ENCODE data around the gene TRPM2.

TRPM2 gene

DNA sequence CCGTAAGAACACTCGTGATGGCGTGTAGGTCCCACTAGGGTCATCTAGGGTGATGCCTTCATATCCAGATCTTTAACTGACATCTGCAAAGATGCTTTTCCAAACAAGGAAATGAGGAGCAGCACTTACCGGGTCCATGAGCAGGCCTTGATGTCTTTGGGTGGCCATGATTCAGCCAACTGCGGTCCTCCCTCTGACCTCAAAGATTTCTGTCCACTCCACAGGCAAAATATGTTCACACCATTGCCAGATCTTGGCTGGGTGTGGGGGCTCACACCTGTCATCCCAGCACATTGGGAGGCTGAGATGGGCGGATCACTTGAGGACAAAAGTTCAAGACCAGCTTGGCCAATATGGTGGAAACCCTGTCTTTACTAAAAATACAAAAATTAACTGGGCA is 18.2 kb downstream of the TRPM2 start:
- no peak overlapping the region for H3K18ac ChIP-seq (ENCODE audit: low read length)
- no peaks in the 10 kb centered on the region for H3K79me1 ChIP-seq (ENCODE audit: low read length)
- no peak overlapping the region for H3K27ac ChIP-seq (ENCODE audit: low read depth, low read length)
- H2AK5ac ChIP-seq (ENCODE audit: low read length), result no peak overlapping the region
- no peak overlapping the region for H3K4ac ChIP-seq (ENCODE audit: low read depth, low read length)
- H3K14ac ChIP-seq (ENCODE audit: low read length), result no peak overlapping the region
- no peak overlapping the region for H3K23ac ChIP-seq (ENCODE audit: low read length)
- no peaks in the 10 kb centered on the region for H3K36me3 ChIP-seq (ENCODE audit: control insufficient read depth in 1 of 2, insufficient read depth in 2 of 2, low read length in 2 of 2)
- no peak overlapping the region for H4K12ac ChIP-seq (ENCODE audit: low read depth, low read length)
- H2BK12ac ChIP-seq (ENCODE audit: low read length), result no peak overlapping the region
- H2AFZ ChIP-seq (ENCODE audit: insufficient read depth, low read length, poor library complexity), result no peak overlapping the region
- H4K91ac ChIP-seq (ENCODE audit: low read depth, low read length), result no peak overlapping the region
- no CpG with 5 or more reads among the region's 6 CpGs for WGBS (ENCODE audit: extremely low coverage, insufficient coverage, insufficient read length)
- no peak overlapping the region for H3K4me2 ChIP-seq (ENCODE audit: low read length)
- no peak overlapping the region for H4K8ac ChIP-seq (ENCODE audit: low read depth, low read length)
- peaks cover 0 to 3% of the 10 kb centered on the region in 2 experiments for H3K4me1 ChIP-seq (ENCODE audit: control insufficient read depth in 1 of 2, insufficient read depth in 2 of 2, low read length in 2 of 2)
- peaks cover 18% of the 10 kb centered on the region for H3K9me3 ChIP-seq (ENCODE audit: insufficient read depth, low read depth, low read length)
- no peak overlapping the region for H2BK120ac ChIP-seq (ENCODE audit: insufficient read depth, low read length, poor library complexity)
- no peak overlapping the region for H3K4me3 ChIP-seq (ENCODE audit: low read depth, low read length)
- no peak for DNase-seq
- no peak overlapping the region for H2BK5ac ChIP-seq (ENCODE audit: low read depth, low read length, poor library complexity)
- H3K9ac ChIP-seq (ENCODE audit: low read length), result no peak overlapping the region
- H3K79me2 ChIP-seq (ENCODE audit: control insufficient read depth, insufficient read depth, low read length, poor library complexity), result no peaks in the 10 kb centered on the region
- peaks cover 4% of the 10 kb centered on the region for H3K27me3 ChIP-seq (ENCODE audit: insufficient read depth, low read length)

DNA sequence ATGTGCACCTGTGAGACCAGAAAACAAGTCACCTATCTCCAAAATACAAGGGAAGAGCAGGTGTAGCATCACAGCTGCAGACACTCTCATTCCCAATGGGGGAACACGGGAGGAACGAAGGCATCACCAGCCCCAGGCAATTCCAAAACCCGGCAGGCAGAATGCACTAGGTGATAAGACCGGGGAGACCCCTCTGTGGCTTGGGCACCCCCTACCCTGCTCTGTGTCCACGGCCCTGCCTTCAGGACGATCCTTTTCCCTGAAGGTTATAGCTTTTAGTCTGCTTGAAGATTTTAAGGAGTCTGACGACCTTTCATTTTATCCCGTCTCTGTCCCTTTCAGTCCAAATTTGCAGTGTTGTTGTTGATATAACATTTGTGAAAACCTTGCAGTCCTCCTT is 19.2 kb downstream of the TRPM2 start:
- H3K23ac ChIP-seq (ENCODE audit: low read length), result no peak overlapping the region
- H4K91ac ChIP-seq (ENCODE audit: low read depth, low read length), result no peak overlapping the region
- no peak overlapping the region for H3K14ac ChIP-seq (ENCODE audit: low read length)
- H2BK12ac ChIP-seq (ENCODE audit: low read length), result no peak overlapping the region
- H2BK5ac ChIP-seq (ENCODE audit: low read depth, low read length, poor library complexity), result no peak overlapping the region
- H3K27ac ChIP-seq (ENCODE audit: low read depth, low read length), result no peak overlapping the region
- H2BK120ac ChIP-seq (ENCODE audit: insufficient read depth, low read length, poor library complexity), result no peak overlapping the region
- H3K27me3 ChIP-seq (ENCODE audit: insufficient read depth, low read length), result peaks cover 4% of the 10 kb centered on the region
- H3K4me3 ChIP-seq (ENCODE audit: low read depth, low read length), result no peak overlapping the region
- H4K12ac ChIP-seq (ENCODE audit: low read depth, low read length), result no peak overlapping the region
- H3K9ac ChIP-seq (ENCODE audit: low read length), result no peak overlapping the region
- H3K4me2 ChIP-seq (ENCODE audit: low read length), result no peak overlapping the region
- no peak overlapping the region for H4K8ac ChIP-seq (ENCODE audit: low read depth, low read length)
- H3K36me3 ChIP-seq (ENCODE audit: control insufficient read depth in 1 of 2, insufficient read depth in 2 of 2, low read length in 2 of 2), result no peaks in the 10 kb centered on the region
- no peak overlapping the region for H3K4ac ChIP-seq (ENCODE audit: low read depth, low read length)
- no peak overlapping the region for H3K18ac ChIP-seq (ENCODE audit: low read length)
- no peak for DNase-seq
- H2AK5ac ChIP-seq (ENCODE audit: low read length), result no peak overlapping the region
- WGBS (ENCODE audit: extremely low coverage, insufficient coverage, insufficient read length), result no CpG with 5 or more reads among the region's 8 CpGs
- no peak overlapping the region for H2AFZ ChIP-seq (ENCODE audit: insufficient read depth, low read length, poor library complexity)
- peaks cover 0 to 3% of the 10 kb centered on the region in 2 experiments for H3K4me1 ChIP-seq (ENCODE audit: control insufficient read depth in 1 of 2, insufficient read depth in 2 of 2, low read length in 2 of 2)
- H3K79me2 ChIP-seq (ENCODE audit: control insufficient read depth, insufficient read depth, low read length, poor library complexity), result no peaks in the 10 kb centered on the region
- peaks cover 18% of the 10 kb centered on the region for H3K9me3 ChIP-seq (ENCODE audit: insufficient read depth, low read depth, low read length)
- no peaks in the 10 kb centered on the region for H3K79me1 ChIP-seq (ENCODE audit: low read length)

- no peaks in the 10 kb centered on the region for H3K79me1 ChIP-seq (ENCODE audit: low read length)
- H3K4me1 ChIP-seq (ENCODE audit: control insufficient read depth in 1 of 2, insufficient read depth in 2 of 2, low read length in 2 of 2), result peaks cover 0 to 3% of the 10 kb centered on the region in 2 experiments
- H3K4me3 ChIP-seq (ENCODE audit: low read depth, low read length), result no peak overlapping the region
- no peak overlapping the region for H3K14ac ChIP-seq (ENCODE audit: low read length)
- no peak overlapping the region for H3K4me2 ChIP-seq (ENCODE audit: low read length)
- H2AK5ac ChIP-seq (ENCODE audit: low read length), result no peak overlapping the region
- H3K79me2 ChIP-seq (ENCODE audit: control insufficient read depth, insufficient read depth, low read length, poor library complexity), result no peaks in the 10 kb centered on the region
- WGBS (ENCODE audit: extremely low coverage, insufficient coverage, insufficient read length), result no CpG with 5 or more reads among the region's 24 CpGs
- peaks cover 18% of the 10 kb centered on the region for H3K9me3 ChIP-seq (ENCODE audit: insufficient read depth, low read depth, low read length)
- no peak overlapping the region for H3K27ac ChIP-seq (ENCODE audit: low read depth, low read length)
- no peaks in the 10 kb centered on the region for H3K27me3 ChIP-seq (ENCODE audit: insufficient read depth, low read length)
- H2BK12ac ChIP-seq (ENCODE audit: low read length), result no peak overlapping the region
- no peak overlapping the region for H4K12ac ChIP-seq (ENCODE audit: low read depth, low read length)
- no peak overlapping the region for H2BK120ac ChIP-seq (ENCODE audit: insufficient read depth, low read length, poor library complexity)
- H2BK5ac ChIP-seq (ENCODE audit: low read depth, low read length, poor library complexity), result no peak overlapping the region
- no peak overlapping the region for H3K9ac ChIP-seq (ENCODE audit: low read length)
- H3K18ac ChIP-seq (ENCODE audit: low read length), result no peak overlapping the region
- H3K23ac ChIP-seq (ENCODE audit: low read length), result no peak overlapping the region
- H4K91ac ChIP-seq (ENCODE audit: low read depth, low read length), result no peak overlapping the region
- H4K8ac ChIP-seq (ENCODE audit: low read depth, low read length), result no peak overlapping the region
- H3K36me3 ChIP-seq (ENCODE audit: control insufficient read depth in 1 of 2, insufficient read depth in 2 of 2, low read length in 2 of 2), result no peaks in the 10 kb centered on the region
- no peak overlapping the region for H2AFZ ChIP-seq (ENCODE audit: insufficient read depth, low read length, poor library complexity)
- H3K4ac ChIP-seq (ENCODE audit: low read depth, low read length), result no peak overlapping the region
- DNase-seq, result no peak
Measured at GRCh38 chr21:44374601-44375280, 21.3 kb downstream of the TRPM2 start.

DNA sequence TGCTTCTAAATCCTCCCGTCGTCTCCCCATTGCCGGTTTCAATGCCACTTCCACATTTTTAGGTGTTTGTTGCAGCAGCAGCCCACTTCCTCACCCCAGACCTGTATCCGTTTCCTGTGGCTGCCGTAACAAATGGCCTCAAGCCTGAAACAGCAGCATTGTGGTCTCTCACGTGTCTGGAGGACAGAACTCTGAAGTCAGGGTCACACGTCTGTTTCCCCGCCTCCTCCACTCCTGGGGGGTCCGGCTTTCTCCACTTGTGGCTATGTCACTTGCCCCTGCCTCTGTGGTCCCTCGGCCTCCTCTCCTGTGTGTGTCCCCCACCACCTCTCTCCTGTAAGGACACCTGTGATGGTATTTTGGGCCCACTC is 21.8 kb downstream of the TRPM2 start:
- no peak overlapping the region for H3K9ac ChIP-seq (ENCODE audit: low read length)
- H2BK120ac ChIP-seq (ENCODE audit: insufficient read depth, low read length, poor library complexity), result no peak overlapping the region
- no peak overlapping the region for H3K27ac ChIP-seq (ENCODE audit: low read depth, low read length)
- H4K12ac ChIP-seq (ENCODE audit: low read depth, low read length), result no peak overlapping the region
- H3K79me1 ChIP-seq (ENCODE audit: low read length), result no peaks in the 10 kb centered on the region
- no peak overlapping the region for H3K4me2 ChIP-seq (ENCODE audit: low read length)
- no peak overlapping the region for H4K8ac ChIP-seq (ENCODE audit: low read depth, low read length)
- H3K9me3 ChIP-seq (ENCODE audit: insufficient read depth, low read depth, low read length), result peaks cover 18% of the 10 kb centered on the region
- H3K23ac ChIP-seq (ENCODE audit: low read length), result no peak overlapping the region
- no peak overlapping the region for H2AFZ ChIP-seq (ENCODE audit: insufficient read depth, low read length, poor library complexity)
- H2BK5ac ChIP-seq (ENCODE audit: low read depth, low read length, poor library complexity), result no peak overlapping the region
- no peaks in the 10 kb centered on the region for H3K79me2 ChIP-seq (ENCODE audit: control insufficient read depth, insufficient read depth, low read length, poor library complexity)
- DNase-seq, result no peak
- H3K4me1 ChIP-seq (ENCODE audit: control insufficient read depth in 1 of 2, insufficient read depth in 2 of 2, low read length in 2 of 2), result no peaks in the 10 kb centered on the region
- H4K91ac ChIP-seq (ENCODE audit: low read depth, low read length), result no peak overlapping the region
- H2BK12ac ChIP-seq (ENCODE audit: low read length), result no peak overlapping the region
- WGBS (ENCODE audit: extremely low coverage, insufficient coverage, insufficient read length), result no CpG with 5 or more reads among the region's 10 CpGs
- H3K4me3 ChIP-seq (ENCODE audit: low read depth, low read length), result no peak overlapping the region
- H3K14ac ChIP-seq (ENCODE audit: low read length), result no peak overlapping the region
- H3K18ac ChIP-seq (ENCODE audit: low read length), result no peak overlapping the region
- H2AK5ac ChIP-seq (ENCODE audit: low read length), result no peak overlapping the region
- H3K36me3 ChIP-seq (ENCODE audit: control insufficient read depth in 1 of 2, insufficient read depth in 2 of 2, low read length in 2 of 2), result no peaks in the 10 kb centered on the region
- no peaks in the 10 kb centered on the region for H3K27me3 ChIP-seq (ENCODE audit: insufficient read depth, low read length)
- no peak overlapping the region for H3K4ac ChIP-seq (ENCODE audit: low read depth, low read length)
